GM18951 (cell line): ENCODE data around the gene MYRIP.

ENCODE experiments used
- POLR2A ChIP-seq: IDR thresholded peaks from 4 replicates; pipeline ENCODE4 v1.6.1; 2011; ENCODE audit warnings: mild to moderate bottlenecking; ENCODE audit not compliant: insufficient read length, insufficient read depth; ENCODE audit errors: extremely low read depth
- in situ Hi-C: fragments of 300-500 bp; cut with MboI; formaldehyde crosslinking; loops from one replicate; pipeline ENCODE4 v1.12.0; 2022; ENCODE audit warnings: low sequenced_read_pairs, mixed read lengths, inconsistent platforms; ENCODE audit not compliant: unreplicated experiment

Gene MYRIP

DNA sequence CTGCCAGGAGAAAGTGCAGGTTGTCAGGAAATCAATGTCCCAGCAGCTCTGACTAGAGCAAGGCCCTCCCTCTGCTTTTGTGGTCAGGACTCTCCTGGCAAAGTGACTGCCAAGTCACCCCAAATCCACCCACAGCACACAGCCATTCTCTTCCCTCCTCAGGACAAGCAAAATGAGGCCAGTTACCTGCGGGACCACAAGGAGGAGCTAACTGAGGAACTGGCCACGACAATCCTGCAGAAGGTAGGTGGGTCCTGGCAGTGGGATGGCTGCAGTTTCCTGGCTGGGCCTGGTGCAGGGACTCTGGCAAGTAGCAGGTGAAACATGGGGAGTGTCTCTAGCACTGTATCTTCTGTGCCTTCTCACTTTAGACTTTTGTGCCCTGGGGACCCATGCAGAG is 357.6 kb downstream of the MYRIP start:
- in situ Hi-C loops: no loop called here
- no peak for TF ChIP-seq POLR2A

DNA sequence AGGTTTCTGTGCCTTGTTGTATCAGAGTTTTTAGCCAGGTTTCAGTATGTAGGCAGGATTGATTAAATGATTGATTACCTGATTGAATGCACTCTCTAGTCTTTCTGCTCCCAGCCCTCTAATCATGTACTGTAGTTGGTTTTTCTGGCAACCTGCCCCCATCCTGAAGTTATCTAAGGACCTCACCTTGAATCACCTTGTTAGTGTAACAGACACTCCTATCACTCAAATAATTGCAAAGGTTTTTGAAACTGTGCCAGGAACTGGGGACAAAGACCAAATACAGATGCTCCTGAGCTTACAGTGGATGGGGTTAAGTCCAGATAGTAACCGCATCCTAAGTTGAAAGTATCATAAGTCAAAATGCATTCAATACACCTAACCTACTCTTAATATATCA is 358.5 kb downstream of the MYRIP start:
- in situ Hi-C loops: no loop called here
- TF ChIP-seq POLR2A: no peak

DNA sequence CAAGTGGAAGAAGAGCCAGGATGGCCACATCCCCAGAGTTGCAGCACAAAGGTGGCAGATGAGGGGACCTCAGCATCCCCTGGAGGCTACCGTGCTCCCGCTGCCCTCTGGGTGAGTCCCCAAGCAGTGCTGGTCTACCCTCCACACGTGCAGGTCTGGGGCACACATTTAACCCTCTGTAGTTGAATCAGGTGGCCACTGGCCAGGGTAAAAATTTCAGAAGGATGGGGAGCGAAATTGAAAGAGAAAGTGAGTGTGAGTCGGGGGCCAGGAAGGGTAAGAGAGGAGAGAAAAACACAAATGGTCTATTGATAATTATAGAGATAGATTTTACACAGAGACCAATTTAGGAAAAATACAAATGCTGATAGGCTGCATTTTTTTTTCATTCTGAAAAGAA is 360.6 kb downstream of the MYRIP start:
- in situ Hi-C loops: no loop called here
- no peak for TF ChIP-seq POLR2A

DNA sequence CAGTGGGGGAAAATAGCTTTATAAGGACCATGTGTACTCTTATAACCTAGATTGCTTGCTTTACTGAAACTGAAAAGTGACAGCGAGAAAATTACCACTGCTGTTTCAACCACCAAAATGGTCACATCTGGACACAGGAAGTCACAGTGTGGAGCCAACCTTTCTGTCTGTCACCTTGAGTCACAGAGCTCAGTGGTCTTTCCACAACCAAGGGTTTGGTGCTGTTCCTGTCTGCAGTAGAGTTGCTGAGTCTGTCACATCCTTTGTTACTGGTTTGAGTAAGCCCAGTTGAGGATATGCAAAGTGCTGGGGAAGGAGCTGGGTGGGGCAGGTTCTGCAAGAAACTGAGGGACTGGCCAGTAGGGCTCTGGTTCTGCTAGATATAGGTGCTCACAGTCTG is 361.0 kb downstream of the MYRIP start:
- TF ChIP-seq POLR2A: no peak
- in situ Hi-C loops: no loop called here

DNA sequence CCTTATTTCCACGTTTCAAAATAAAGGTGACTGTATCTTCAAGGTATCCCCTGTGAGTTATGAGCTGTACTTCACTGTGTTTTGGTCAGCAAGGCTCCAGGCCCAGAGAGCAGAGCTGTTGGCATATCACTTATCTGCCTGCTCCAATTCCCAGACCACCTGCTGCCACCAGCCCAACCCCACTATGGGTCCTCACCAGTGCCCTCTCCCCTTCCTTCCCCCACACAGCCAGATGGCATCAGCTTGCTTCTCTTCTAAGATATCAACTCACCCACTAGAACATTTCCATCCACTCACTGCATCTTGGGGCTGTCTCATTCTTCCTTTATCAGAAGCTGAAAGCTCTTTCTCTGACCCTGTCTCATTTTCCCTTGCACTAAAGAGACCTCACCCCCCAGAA is 363.2 kb downstream of the MYRIP start:
- no peak for TF ChIP-seq POLR2A
- in situ Hi-C loops: no loop called here

DNA sequence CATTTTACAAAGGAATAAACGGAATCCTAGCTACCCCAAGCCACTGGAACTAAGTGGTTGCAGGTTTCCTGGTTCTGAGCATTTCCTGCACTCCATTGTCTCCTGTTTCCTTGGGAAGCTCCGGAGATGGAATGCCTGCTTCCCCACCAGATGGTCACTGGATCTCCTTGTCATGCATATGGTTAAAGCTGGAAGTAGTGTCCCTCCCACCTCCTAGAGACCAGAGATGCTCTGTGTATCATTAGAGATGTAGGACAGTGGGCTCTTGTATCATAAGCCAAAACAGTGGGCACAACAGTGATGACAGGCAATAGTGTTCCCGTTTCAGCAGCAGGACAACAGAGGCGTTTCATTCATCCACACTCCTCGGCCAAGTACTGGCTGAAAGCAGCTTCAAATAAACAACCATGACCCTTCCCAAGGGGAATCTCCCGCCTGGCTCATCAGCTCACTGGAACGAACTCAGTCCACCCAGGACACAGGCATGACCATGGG is 363.9 kb downstream of the MYRIP start:
- TF ChIP-seq POLR2A: no peak
- in situ Hi-C loops: no loop called here

DNA sequence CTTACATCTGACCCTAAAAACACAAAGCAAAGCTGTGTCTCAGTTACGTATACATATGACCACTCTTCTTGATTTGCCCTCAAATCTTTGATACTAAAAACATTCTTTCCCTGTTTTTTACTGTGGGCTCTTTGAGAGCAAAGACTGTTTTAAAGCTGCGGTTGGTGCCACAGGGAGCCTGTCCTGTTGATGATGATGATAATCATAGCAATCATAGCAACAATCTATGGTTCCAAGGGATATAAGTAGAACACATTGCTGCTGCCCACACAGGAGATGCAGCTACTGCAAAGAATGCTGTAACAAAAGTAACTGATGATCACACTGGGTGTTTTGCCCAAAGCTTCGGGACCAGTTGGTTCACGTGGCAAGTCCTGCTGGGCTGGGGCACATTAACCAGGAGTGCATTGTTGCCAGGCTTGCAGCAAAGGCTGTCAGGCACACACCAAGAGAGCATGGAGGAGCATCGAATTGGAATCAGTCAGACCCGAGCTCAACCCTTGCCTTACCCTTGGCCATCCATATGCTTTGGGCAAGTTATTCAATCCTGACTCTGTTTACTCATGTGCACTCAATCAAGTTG is 368.7 kb downstream of the MYRIP start:
- no peak for TF ChIP-seq POLR2A
- in situ Hi-C loops: no loop called here

DNA sequence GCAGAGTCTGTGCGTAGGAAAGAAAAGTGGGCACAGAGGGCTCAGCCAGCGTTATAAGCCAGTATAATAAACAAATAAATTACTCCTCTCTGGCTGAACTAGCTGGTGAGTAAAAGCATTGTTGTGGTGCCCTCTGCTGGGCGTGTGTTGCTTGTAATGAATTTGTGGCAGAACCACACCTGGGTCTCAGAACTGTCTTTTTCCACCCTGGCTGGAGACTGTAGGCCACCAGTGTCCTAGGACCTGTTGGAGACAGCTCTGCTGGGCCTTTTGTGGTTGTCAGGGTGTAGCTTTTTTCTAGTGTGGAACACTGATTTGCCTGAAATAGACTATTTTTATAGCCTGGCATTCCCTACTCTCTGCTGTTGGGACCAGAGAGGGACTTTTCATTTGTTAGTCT is 369.6 kb downstream of the MYRIP start:
- in situ Hi-C loops: no loop called here
- no peak for TF ChIP-seq POLR2A

DNA sequence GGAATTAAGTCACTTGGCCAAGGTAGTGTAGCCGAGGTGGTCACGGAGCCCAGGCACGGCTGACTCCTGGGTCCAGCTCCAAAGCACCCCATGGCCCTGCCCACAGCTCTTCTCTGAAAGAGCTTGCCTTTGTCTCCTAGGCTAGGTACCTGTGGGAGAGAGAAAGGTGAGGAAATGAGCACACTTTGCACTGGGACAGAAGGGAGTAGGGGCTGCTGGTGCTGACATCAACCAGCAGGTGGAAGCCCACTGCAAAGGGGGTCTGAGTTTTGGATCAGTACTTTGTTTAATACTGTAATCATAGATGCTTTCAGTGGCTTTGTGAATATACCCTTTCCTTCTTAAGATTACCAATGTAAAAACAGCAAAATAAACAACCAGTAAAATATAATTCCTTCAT is 371.8 kb downstream of the MYRIP start:
- in situ Hi-C loops: no loop called here
- no peak for TF ChIP-seq POLR2A

DNA sequence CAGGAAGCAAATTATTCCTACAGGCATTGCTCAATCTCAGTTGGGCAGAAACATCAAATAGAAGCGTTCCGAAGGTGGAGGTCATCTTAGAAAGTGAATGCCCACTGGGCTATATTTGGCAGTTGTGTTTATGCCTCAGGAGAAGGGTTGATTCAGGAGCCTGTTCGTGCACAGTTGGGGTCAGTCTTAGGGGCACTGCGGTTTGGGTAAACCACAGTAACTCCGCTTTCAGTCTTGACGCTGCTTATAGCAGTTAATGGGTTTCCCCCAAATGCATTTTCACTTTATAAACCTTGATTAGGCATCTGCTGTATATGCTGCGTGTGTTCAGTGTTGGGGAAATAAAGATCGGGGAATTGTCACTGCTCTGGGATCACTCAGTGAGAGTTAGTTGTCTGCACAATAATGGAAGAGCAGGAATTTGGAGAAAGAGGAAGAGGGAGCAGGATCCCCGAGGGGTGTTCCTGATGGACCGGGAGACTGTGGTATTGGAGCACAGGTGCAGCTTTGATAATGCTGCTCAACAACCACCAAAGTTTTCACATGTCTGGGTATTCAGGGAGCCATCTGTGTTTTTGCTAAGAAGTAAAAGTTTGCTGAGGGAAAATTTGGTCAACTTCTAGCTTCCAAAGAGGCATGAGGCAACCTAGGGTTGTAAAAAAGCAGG is 375.8 kb downstream of the MYRIP start:
- in situ Hi-C loops: no loop called here
- TF ChIP-seq POLR2A: no peak

DNA sequence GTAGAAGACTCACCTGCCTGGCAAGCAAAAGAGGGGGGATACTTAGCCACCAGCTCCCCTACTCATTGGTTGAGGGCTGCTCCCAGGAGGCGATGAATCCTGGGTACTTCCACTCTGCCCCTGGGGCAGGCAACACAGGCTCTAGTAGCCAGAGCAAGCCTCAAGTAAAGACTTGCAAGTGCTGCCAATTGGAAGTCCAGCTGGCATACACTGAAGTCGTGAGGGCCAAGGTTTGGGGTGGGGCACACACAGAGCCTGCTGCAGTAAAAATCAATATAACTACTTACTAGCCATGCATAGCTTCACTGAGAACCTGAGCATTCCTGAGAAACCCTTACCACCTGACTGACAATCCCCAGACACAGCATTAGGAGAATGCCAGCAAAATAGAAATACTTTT is 377.1 kb downstream of the MYRIP start:
- in situ Hi-C loops: no loop called here
- TF ChIP-seq POLR2A: no peak

DNA sequence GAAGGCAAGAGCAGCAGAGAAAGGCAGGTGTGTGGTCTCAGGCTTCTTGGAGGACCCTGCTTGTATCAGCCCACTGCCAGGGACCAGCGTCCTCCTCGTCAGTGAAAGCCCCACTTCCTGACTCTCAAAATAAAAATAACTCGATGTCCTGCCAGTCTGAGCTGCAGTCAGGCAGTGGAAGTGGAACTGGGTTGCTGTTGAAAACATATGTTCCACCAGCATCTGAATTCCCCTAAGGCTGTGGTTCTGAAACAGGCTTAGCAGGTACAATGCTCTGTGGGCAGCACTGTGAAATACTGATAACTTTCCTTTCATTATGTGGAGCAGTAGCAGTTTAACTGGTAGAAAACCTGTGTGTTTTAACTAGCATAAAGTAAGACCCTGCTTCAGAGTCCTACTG is 378.5 kb downstream of the MYRIP start:
- in situ Hi-C loops: no loop called here
- TF ChIP-seq POLR2A: no peak

DNA sequence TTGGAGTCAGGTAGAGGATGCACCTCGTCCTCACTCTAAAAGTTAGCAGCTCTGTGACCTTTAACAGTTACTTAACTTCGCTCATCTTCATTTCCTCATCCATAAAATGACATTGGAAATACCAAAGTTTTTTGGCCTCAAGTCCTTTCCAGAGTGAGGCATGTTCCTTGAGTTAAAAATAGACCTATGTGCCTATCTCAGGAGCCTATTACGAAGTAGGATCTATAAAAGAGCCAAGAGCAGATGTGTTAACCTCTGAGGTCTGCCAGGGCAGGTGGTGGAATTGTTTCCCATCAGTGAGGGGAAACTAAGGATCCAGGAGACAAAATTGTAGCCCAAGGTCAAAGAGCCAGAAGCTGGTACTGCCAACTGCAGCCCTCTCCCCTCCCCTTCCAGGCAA is 379.7 kb downstream of the MYRIP start:
- in situ Hi-C loops: no loop called here

DNA sequence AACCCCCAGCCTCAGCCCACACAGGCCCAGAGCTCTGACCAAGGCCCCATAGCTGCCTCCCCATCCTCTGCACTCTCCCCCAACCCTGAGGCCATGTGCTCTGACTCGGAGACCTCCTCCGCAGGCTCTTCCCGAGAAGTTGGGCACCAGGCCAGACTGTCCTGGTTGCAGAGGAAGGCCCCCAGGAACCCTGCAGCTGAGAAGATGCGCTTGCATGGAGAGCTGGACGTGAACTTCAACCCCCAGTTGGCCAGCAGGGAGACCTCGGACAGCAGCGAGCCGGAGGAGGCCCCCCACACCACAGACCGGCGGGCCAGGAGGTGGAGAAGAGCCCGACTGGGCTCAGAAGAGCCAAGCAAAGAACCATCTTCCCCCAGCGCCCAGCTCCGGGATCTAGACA is 380.6 kb downstream of the MYRIP start:
- in situ Hi-C loops: loop anchor here (5.0 kb wide), 1 partner anchor 127 kb away; no protein-coding TSS in a partner anchor
- no peak for TF ChIP-seq POLR2A

More for the DNA sequence above, 379.7 kb downstream of the MYRIP start:
- no peak for TF ChIP-seq POLR2A
